ENCODE data around the gene GARS1.

DNA sequence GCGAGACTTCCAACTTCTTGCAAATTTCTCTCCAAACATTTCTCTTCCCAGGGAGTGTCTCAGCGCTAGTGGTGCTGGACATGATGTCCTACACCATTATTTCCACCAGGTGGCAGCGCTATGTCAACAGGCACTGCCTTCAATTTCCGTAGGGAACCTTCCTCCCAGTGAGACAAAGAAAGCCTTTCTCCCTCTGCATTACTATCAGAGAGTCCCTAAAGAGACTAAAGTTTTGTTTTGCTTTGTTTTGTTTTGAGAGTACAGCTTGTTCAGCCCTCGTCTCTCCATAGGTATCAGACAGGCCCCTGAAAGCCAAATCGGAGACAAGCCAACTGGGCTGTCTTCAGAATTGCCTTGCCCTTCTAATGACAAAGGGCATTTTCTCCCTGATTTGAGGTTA, 45.8 kb upstream of the GARS1 start:
- no peak for TF ChIP-seq EZH2 (IDR thresholded peaks at IDR 0.05; ENCODE audit: borderline replicate concordance, insufficient read depth, low read length, poor library complexity, severe bottlenecking)
- no peak for TF ChIP-seq POLR2AphosphoS5 (IDR thresholded peaks at IDR 0.05)
